Measurements from ENCODE around the gene DNAJC5.

Gene DNAJC5

DNA sequence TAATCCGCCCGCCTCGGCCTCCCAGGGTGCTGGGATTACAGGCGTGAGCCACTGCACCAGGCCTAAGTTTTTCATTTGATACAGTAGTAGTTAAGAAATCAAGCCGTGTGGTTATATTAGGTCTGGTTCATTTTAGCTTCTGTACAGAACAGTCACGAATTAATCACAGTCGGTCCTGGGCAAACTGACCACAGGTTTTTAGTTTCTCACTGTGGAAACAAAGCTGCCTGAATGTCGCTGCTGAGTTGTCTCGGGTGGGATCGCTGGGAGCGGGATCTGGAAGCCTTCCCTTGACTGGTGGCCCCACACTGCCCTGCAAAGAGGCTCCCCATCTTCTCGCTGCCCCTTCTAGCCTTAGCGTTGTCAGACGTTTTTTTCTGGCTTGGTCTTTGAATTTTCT is 42.7 kb downstream of the DNAJC5 start:
- TF ChIP-seq, protein P1, sequence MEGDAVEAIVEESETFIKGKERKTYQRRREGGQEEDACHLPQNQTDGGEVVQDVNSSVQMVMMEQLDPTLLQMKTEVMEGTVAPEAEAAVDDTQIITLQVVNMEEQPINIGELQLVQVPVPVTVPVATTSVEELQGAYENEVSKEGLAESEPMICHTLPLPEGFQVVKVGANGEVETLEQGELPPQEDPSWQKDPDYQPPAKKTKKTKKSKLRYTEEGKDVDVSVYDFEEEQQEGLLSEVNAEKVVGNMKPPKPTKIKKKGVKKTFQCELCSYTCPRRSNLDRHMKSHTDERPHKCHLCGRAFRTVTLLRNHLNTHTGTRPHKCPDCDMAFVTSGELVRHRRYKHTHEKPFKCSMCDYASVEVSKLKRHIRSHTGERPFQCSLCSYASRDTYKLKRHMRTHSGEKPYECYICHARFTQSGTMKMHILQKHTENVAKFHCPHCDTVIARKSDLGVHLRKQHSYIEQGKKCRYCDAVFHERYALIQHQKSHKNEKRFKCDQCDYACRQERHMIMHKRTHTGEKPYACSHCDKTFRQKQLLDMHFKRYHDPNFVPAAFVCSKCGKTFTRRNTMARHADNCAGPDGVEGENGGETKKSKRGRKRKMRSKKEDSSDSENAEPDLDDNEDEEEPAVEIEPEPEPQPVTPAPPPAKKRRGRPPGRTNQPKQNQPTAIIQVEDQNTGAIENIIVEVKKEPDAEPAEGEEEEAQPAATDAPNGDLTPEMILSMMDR (IDR thresholded peaks at IDR 0.05; ENCODE audit: control insufficient read depth, extremely low read depth, insufficient read depth) = no peak
- DNase-seq (ENCODE audit: low read depth) = no peak
- H3K4me3 ChIP-seq (ENCODE audit: low read depth, low read length) = no peak overlapping the region

DNA sequence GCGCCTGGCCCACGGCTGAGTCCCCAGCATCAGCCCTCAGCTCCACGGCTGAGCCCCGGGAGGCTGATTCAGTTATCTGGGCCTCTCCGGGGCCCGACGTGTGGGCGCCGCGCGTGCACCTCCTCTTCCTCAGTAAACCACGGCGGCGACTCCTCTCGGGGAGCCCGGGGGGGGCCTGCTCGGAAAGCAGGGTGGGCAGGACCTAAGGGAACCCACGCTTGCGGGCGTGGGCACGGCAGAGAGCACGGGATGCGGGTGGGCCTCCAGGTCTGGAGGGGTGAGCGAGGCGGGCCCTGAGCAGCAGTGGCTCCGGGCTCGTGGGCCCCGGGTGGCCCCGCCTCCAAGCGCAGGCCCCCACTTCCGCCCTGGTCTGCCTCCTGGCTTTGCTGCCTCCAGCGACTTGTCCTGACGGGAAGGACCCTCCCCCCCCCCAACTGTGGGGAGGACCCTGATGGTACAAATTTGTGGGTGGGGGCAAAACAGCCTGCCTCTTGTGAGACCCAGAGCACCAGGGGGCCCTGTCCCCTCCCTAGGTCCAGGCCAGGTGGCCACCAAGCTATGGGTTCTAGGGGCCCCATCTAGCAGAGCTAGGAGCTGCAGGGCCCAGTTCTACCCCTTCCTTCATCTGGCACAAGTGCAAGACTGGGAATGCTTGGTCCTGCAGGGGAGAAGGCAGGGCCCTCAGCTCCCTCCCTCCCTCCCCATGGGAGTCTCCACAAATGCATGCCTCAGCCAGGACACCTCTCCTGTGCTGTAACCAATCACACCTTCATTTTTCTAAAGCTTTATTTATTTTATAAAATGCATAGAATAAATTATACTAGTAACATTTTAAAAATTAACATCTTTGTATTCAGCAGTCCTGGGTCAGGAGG is 44.4 kb downstream of the DNAJC5 start:
- DNase-seq (ENCODE audit: low read depth) = no peak
- TF ChIP-seq, protein P1 (IDR thresholded peaks at IDR 0.05; ENCODE audit: control insufficient read depth, extremely low read depth, insufficient read depth) = no peak
- no peak overlapping the region for H3K4me3 ChIP-seq (ENCODE audit: low read depth, low read length)

DNA sequence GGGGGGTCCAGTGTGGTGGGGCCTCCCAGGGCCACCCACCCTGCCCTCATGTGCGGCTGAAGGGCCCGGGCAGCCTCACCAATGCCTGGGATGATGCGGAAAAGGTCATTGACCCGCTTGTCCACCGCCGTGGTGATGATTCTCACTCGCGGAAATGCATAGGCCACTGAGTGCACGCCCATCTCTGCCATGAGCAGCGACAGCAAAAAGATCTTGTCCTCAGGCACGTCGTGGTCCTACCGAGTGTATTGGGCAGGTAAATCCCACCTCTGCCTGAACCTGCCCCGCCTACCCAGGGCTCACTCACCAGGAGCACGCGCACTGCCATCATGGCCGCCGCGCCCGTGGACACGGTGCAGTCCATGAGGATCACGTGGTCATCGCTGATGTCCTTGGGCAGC is 45.1 kb downstream of the DNAJC5 start:
- H3K4me3 ChIP-seq (ENCODE audit: low read depth, low read length) = no peak overlapping the region
- TF ChIP-seq, protein P1 (IDR thresholded peaks at IDR 0.05; ENCODE audit: control insufficient read depth, extremely low read depth, insufficient read depth) = no peak
- DNase-seq (ENCODE audit: low read depth) = no peak

DNA sequence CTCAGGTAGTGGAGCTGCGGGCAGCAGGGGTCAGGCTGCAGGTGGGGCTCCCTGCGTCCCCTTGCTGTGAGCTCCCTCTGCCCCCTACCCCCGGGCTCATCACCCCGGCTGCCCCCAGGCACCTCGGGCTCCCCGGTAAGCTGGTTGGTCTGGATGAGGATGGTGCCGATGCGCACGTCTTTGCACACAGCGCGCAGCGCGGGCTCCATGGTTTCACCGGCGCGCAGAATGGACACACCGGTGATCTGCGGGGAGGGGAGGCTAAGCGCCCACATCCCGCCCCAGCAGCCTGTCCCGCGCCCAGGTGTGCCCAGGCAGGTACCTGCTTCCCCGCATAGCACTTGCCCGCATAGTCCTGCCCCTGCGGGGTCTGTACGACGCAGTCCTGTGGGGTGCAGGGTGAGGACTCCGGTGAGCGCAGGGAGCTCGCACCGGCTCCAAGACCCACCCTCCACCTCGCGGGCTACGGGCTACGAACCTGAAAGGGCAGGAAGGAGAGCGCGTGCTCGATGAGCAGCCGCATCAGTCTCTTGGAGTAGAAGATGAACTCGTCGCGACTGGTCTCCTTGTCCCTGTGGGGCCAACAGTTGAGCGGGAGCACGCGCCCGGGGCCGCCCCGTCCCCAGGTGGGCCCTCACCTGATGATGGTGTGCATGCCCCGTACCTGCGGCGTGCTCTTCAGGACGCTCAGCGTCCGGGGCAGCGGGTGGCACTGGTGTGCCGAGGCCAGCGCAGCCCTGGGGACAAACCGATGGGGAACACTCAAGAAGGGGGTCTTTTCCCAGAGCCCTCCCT is 45.7 kb downstream of the DNAJC5 start:
- H3K4me3 ChIP-seq (ENCODE audit: low read depth, low read length) = no peak overlapping the region
- TF ChIP-seq, protein P1 (IDR thresholded peaks at IDR 0.05; ENCODE audit: control insufficient read depth, extremely low read depth, insufficient read depth) = no peak
- DNase-seq (ENCODE audit: low read depth) = no peak

DNA sequence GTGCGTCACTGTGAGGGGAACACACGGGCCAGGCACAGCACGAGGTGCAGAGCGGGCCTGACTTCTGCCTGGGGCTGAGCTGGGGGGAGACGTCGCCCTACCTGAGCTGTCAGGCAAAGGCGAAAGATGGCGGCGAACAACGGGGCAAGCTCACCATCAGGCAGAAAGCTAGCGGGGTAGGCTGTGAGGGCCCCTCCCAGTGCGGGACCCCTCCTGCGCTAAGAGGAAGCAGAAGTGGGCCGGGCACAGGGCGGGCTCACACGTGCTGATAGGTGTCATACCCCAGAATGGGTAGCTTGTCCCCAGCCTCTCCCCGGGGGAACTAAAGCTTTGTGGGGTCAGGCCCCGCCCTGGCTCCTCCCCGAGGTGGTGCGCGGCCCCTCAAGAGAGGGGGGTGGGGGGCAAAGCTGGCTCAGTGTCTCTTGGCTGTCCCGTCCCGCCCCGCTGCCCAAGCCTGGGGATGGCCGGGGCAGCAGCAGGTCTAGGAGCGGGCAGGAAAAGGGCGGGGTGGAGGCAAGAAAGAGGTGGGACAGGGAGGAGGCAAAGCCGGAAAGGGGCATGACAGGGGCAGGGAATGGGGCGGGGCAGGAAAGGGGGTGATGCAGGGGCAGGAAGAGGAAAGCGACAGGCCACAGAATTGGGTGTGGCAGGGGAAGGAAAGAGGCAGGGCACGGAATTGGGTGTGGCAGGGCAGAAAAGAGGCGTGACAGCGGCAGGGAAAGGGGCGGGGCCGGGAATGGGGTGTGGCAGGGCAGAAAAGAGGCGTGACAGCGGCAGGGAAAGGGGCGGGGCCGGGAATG is 46.6 kb downstream of the DNAJC5 start:
- TF ChIP-seq, protein P1 (IDR thresholded peaks at IDR 0.05; ENCODE audit: control insufficient read depth, extremely low read depth, insufficient read depth) = no peak
- no peak overlapping the region for H3K4me3 ChIP-seq (ENCODE audit: low read depth, low read length)
- no peak for DNase-seq (ENCODE audit: low read depth)

DNA sequence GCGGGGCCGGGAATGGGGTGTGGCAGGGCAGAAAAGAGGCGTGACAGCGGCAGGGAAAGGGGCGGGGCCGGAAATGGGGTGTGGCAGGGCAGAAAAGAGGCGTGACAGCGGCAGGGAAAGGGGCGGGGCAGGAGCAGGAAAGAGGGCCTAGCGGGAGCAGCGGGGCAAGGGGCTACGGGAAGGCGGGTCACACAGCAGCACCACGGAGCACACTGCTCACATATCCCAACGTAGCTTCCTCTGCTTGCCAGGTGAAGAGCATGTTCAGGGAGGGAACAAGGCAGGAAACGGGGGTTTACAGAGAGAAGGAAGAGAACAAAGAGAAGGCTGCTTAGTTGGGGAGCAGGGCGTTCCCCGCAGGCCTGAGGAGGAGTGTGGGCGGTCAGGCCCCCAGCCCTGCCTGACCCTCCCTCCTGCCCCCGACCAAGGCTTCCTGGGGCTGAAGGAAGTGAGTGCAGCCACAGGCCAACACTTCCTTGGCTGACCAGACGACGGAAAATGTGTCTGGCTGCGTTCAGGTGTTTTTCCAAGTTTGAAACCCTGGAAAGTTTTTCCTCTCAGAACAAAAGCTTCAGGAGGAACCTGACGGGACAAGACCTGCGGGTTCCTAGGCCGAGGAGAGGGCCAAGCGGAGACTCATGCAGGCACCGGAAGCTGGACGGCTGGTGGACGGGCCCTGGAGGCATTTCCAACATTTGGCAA is 47.5 kb downstream of the DNAJC5 start:
- TF ChIP-seq, protein P1 (IDR thresholded peaks at IDR 0.05; ENCODE audit: control insufficient read depth, extremely low read depth, insufficient read depth) = no peak
- H3K4me3 ChIP-seq (ENCODE audit: low read depth, low read length) = no peak overlapping the region
- no peak for DNase-seq (ENCODE audit: low read depth)
